ENCODE measurements around the gene PPARA. TPM values are rescaled to one million over a fixed set of nuclear protein-coding genes. Genes with fewer than 3 reads are reported as not detected.

The PPARA gene
- total RNA-seq, 2 experiments from 2014 or later = 16.0 to 22.6 TPM

DNA sequence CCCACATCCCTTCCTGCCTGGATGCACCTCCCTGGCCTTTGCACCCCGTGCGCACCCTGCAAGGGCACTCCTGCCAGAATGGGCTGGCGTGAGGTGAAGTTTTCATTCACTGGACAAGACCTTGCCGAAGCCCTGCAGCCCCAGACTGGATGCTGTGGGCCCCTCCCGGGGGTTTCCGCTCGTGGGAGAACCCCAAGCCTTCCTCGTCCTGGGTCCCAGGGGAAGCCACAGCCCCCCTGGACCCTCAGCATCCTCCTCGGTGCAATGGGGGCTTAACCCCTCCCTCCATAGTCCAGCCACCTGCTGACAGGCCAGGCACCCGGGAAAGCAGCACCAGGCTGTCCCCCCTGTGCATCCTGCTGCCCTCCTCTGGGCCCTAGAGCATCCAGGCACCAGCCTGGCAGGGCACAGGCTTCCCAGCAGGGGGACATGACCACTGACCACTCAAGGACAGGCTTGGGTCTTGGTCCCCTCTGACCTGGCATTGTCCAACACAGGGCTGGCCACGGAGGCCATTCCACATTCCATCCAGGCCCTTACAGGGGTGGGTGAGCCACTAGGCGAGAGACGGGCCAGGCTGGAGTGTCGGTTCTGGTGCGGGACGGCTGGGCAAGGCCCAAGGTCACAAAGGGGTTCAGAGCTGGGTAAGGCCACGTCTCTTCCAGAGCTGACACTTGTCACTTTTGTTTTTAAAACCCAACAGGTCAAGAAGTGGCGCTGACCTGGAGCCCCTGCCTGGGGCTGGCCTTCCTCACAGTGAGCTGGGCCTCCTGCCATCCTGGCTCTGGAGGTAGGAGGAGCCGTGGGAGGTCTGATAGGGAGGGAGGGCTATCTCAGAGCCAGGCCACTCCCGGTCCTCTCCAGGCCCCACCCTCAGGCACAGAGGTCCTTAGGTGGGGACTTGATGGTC, 41.5 kb upstream of the PPARA start:
- DNase-seq = no peak
- Mint-ChIP-seq H3K27me3 (no peaks in the 10 kb centered on the region), H3K36me3 (no peaks in the 10 kb centered on the region), H3K4me1 (no peaks in the 10 kb centered on the region), H3K4me3 (no peak overlapping the region), H3K9me3 (ENCODE audit: low read depth) (no peaks in the 10 kb centered on the region), H3K27ac (no peak overlapping the region)
- ATAC-seq = no peak
- CTCF ChIA-PET = interaction anchor here (1.1 kb wide), 1 partner anchor 103 kb away, joined by 3 read pairs; no protein-coding TSS in a partner anchor

DNA sequence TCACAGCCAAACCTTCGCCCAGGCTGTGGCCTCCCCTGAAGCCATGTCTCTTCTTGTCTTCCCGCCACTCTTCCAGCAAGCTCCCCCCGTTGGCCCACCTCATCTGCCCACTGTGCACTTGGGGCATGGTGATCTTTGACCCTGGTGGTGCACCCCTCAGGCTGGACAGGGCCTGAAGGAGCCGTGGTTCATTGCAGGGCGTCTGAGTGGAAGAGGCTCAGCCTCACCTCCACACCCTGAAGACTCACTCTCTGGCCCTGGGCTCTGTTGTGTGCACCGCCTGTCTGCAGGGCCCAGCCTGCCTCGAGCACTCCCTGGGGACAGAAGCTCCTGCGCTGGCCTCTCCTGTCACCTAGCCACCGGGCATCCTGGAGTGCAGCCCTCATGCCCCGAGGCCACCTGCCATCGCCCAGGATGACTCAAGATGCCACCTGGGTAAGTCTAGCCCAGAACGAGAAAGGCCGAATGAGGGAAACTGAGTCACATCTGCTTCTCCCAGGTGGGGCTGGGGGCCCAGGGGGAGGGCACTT, 40.8 kb upstream of the PPARA start:
- no peaks in the 10 kb centered on the region for H3K27me3 Mint-ChIP-seq
- no peak overlapping the region for H3K27ac Mint-ChIP-seq
- no peaks in the 10 kb centered on the region for H3K9me3 Mint-ChIP-seq (ENCODE audit: low read depth)
- H3K4me1 Mint-ChIP-seq = no peaks in the 10 kb centered on the region
- DNase-seq (no peak), ATAC-seq (no peak)
- no peak overlapping the region for H3K4me3 Mint-ChIP-seq
- CTCF ChIA-PET = interaction anchor here (1.1 kb wide), 1 partner anchor 103 kb away, joined by 3 read pairs; no protein-coding TSS in a partner anchor
- no peaks in the 10 kb centered on the region for H3K36me3 Mint-ChIP-seq

DNA sequence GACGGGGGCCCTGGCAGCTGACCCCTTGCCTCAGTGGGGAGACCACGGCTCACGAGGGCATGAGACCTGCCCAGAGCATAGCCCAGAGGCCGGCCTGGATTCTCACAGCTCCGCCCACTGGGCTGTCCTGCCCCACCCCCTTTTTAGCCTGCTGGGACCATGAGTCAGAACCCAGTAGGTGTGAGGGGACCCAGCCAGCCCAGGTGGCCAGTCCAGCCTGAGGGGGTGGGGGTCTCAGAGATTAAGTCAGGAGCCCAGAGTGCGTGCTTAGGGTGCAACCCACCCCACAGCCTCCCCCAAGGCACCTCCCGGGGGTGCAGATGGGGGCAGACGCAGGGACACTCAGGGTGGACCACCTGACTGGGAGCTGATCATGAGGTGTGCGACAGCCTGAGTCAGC, 40.1 kb upstream of the PPARA start:
- H3K4me1 Mint-ChIP-seq = no peaks in the 10 kb centered on the region
- H3K9me3 Mint-ChIP-seq (ENCODE audit: low read depth) = no peaks in the 10 kb centered on the region
- CTCF ChIA-PET = interaction anchor here (1.0 kb wide), 1 partner anchor 104 kb away, joined by 6 read pairs; no protein-coding TSS in a partner anchor
- no peaks in the 10 kb centered on the region for H3K36me3 Mint-ChIP-seq
- H3K27ac Mint-ChIP-seq = no peak overlapping the region
- ATAC-seq (peak; percentile 21), DNase-seq (no peak)
- no peak overlapping the region for H3K4me3 Mint-ChIP-seq
- H3K27me3 Mint-ChIP-seq = no peaks in the 10 kb centered on the region

DNA sequence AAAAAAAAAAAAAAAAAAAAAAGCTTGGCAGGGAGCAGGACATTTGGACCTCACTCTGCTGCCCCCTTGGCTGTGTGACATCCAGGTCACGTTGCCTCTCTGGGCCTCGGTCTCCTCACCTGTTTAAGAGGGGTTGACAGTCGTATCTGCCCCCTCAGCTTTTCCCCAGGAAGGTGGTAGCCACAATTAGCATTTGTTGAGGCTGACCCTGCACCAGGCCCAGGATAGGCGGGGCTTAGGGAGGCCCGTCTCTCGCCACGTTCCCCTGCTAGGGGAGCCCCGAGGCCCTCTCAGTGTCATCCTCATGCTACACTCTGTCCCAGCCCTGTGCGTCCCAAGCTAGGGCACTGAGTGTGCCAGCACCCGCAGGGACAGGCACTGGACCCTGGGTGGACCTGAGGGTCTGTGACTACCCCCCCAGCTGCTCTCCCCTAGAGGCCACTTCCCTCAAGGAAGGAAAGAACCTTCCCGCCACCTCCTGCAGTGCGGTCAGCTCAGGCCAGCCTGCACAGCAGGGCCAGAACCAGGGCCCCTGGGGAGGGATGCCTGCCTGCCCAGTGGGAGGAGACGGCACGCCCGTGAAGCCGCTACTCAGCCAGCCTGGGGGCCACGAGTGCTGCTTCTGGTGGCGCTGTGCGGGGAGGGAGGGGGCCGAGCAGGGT, 38.5 kb upstream of the PPARA start:
- CTCF ChIA-PET = interaction anchor here (1.2 to 1.3 kb wide), 2 partner anchors 105 to 256 kb away, joined by 3 to 8 read pairs; no protein-coding TSS in a partner anchor
- no peak for ATAC-seq
- peaks cover 3% of the 10 kb centered on the region for H3K4me1 Mint-ChIP-seq
- no peaks in the 10 kb centered on the region for H3K9me3 Mint-ChIP-seq (ENCODE audit: low read depth)
- H3K4me3 Mint-ChIP-seq = no peak overlapping the region
- H3K36me3 Mint-ChIP-seq = no peaks in the 10 kb centered on the region
- no peak for DNase-seq
- no peaks in the 10 kb centered on the region for H3K27me3 Mint-ChIP-seq
- no peak overlapping the region for H3K27ac Mint-ChIP-seq

DNA sequence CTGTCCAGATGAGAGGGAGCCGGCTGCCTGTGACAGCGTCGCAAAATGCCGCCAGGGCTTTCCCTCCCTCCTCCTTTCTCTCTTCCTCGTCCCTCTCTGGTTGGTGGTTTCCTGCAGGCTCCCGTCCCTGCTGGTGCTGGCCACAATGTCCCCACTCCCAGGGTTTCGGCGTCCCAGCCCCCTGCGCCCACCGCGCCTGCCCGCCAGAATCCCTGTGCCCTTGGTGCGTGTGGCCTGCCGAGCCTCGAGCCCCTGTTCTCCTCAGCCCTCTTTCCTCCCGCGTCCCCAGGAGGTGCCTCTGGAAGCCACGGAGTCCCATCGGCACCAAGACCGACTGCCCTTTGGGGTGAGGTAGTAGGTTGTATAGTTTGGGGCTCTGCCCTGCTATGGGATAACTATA, 37.9 kb upstream of the PPARA start:
- Mint-ChIP-seq H3K9me3 (ENCODE audit: low read depth) (no peaks in the 10 kb centered on the region), H3K36me3 (no peaks in the 10 kb centered on the region), H3K4me1 (peaks cover 3% of the 10 kb centered on the region), H3K27ac (no peak overlapping the region), H3K4me3 (no peak overlapping the region), H3K27me3 (no peaks in the 10 kb centered on the region)
- CTCF ChIA-PET = interaction anchor here (1.3 to 10.8 kb wide), 2 partner anchors 105 to 106 kb away, joined by 8 to 223 read pairs; no protein-coding TSS in a partner anchor
- ATAC-seq (no peak), DNase-seq (no peak)

DNA sequence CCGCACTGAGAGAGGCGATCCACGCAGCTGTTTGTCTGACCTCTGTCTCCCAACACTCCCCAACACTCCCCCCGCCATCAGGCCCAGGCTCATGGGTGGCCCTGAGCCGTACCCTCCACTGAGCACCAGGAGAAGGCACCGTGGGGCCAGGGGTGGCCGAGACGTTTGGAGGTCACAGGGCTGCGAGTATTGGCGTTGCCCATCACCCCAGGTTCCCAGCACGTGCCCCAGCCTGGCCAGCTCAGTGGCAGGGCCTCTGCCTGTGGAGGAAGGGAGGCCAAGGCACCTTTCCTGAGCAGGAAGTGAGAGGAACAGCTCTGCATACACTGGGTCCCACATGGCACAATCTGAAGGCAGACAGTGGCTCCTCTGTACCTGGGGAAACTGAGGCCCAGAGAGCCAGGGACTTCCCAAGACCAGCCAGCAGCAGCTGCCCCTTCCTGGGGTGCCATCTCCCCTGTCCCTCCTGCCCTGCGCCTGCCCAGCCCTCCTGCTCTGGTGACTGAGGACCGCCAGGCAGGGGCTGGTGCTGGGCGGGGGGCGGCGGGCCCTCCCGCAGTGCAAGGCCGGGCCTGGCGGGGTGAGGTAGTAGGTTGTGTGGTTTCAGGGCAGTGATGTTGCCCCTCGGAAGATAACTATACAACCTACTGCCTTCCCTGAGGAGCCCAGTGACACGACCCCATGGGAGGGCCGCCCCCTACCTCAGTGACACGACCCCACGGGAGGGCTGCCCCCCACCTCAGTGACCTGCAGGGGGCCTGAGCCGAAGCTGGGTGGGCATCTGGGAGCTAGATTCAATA, 37.0 kb upstream of the PPARA start:
- Mint-ChIP-seq H3K4me3 (no peak overlapping the region), H3K27me3 (no peaks in the 10 kb centered on the region), H3K36me3 (no peaks in the 10 kb centered on the region), H3K9me3 (ENCODE audit: low read depth) (no peaks in the 10 kb centered on the region), H3K4me1 (peaks cover 3% of the 10 kb centered on the region), H3K27ac (no peak overlapping the region)
- no peak for DNase-seq
- CTCF ChIA-PET = interaction anchor here (1.2 to 10.8 kb wide), 4 partner anchors 9 to 118 kb away, joined by 4 to 223 read pairs (median 31); no protein-coding TSS in a partner anchor
- ATAC-seq = no peak

DNA sequence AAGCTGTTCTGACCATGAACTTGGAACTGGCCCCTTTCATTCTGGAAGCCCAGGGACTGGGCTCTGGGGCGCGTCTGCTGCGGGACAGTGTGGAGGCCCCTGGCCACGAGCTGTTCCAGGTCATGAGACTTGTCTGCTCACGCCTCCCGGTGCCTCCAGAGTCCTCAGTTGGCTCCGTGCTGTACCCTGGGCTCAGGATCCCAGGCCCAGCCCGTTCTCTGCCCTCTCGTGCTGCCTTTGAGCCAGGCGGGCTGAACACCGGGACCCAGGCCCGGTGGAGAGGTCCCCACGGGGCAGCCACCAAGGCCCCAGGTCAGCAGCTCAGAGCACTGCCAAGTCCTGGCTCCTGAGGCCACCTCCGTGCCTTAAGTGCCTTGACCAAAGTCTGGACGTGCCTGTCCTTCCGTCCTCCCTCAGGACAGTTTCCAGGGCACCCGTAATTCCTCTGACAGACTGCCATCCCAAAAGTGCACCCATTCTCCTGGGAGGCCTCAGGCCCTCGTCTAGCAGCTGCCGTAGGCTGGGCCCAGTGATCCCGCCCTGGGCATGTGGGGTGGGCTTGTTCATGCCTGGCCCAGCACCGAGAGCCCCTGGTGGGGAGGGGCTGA, 36.3 kb upstream of the PPARA start:
- DNase-seq (no peak), ATAC-seq (no peak)
- no peaks in the 10 kb centered on the region for H3K27me3 Mint-ChIP-seq
- no peaks in the 10 kb centered on the region for H3K36me3 Mint-ChIP-seq
- H3K27ac Mint-ChIP-seq = no peak overlapping the region
- H3K4me3 Mint-ChIP-seq = no peak overlapping the region
- no peaks in the 10 kb centered on the region for H3K9me3 Mint-ChIP-seq (ENCODE audit: low read depth)
- CTCF ChIA-PET = interaction anchor here (1.2 to 10.8 kb wide), 4 partner anchors 9 to 119 kb away, joined by 4 to 223 read pairs (median 31); no protein-coding TSS in a partner anchor
- H3K4me1 Mint-ChIP-seq = peaks cover 3% of the 10 kb centered on the region

DNA sequence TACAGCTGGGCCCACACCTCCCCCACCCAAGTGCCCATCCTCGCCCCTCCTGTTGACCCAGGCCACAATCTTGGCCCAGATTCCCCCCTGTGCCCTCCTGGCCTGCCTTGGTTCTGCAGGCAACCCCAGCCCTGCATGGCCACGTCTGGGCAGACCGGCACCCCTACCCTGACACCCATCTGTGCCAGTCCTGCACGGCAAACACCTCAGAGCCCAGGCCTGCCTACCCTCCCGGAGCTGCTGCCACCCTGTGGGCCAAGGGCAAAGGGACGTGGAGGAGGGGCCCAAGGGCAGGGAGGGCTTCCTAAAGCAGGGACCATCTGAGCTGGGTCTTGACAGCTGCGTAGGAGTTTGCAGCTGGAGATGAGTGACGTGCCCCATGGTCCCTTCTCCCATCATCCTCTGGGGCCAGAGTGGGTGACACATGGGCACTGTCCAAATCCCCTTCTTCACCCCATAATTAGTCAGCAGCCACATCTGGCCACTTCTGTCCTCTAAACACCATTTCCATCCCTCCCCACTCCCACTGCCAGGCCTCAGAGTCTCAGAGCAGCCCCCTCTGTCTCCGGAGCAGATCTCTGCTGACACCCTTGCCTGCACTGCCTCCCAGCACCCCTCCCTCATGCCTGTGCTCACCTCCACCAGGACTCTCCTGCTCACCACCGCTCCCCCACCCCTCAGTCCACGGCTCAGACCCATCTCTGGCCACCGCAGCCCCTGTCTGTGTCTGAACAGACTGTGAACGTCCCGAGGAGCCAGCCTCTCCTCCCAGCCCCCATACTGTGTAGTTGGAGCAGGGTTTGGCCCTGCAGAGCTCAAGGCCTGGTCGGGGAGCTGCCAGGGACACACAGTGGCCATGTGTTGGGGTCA, 35.6 kb upstream of the PPARA start:
- ATAC-seq (no peak), DNase-seq (no peak)
- CTCF ChIA-PET = interaction anchor here (0.6 to 10.8 kb wide), 7 partner anchors 86 to 706 kb away, joined by 3 to 223 read pairs (median 13); no protein-coding TSS in a partner anchor
- H3K27ac Mint-ChIP-seq = no peak overlapping the region
- H3K4me1 Mint-ChIP-seq = peaks cover 3% of the 10 kb centered on the region
- H3K36me3 Mint-ChIP-seq = no peaks in the 10 kb centered on the region
- H3K27me3 Mint-ChIP-seq = no peaks in the 10 kb centered on the region
- H3K4me3 Mint-ChIP-seq = no peak overlapping the region
- H3K9me3 Mint-ChIP-seq (ENCODE audit: low read depth) = no peaks in the 10 kb centered on the region

DNA sequence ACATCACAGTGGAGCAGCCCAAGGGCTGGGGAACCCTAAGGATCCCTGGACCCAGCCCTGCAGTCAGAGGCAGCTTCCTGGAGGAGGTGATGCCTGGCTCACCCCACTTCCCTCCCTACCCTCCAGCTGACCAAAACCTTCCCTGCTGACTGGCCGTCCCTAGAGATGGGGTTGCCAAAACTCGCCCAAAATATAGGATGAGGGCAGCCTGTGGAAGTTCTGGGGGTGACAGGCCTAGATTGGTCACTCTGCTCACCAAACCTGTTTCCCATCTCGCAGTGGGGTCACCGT, 35.0 kb upstream of the PPARA start:
- peaks cover 3% of the 10 kb centered on the region for H3K4me1 Mint-ChIP-seq
- CTCF ChIA-PET = interaction anchor here (0.6 to 10.8 kb wide), 7 partner anchors 86 to 705 kb away, joined by 3 to 223 read pairs (median 13); no protein-coding TSS in a partner anchor
- ATAC-seq = no peak

DNA sequence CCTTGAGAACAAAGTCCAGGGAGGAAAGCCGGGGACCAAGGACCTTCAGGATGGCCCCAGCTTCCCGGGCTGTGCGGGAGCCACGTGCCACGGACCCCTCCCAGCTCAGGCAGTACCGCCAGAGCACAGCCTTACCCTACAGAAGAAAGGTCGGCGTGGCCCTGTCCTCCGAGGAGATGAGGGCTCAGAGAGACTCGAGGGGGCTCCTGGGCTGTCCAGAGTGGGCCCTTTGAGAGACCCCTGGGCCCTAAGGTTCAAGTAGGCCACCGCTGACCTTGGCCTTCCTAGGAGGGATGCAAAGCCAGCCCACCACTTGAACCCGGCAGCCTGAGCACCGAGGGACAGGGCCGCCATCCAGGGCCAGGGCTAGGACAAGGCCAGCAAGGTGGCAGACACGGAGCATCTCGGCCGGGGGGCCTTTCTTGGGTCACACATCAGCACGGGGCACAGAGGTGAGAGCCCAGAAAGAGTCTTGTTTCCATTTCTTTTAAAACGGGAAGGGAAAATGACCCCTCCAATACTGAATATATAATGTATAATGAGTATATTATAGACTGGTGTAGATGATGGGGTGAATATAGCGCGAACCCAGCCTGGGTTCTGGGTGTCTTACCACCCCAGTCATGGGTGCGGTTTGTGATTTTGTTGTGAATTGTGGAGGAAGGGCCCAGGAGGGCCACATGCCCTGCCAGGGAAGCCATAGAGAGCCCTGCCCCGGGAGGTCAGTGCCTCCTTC, 34.4 kb upstream of the PPARA start:
- Mint-ChIP-seq H3K27ac (no peak overlapping the region), H3K4me3 (no peak overlapping the region), H3K9me3 (ENCODE audit: low read depth) (no peaks in the 10 kb centered on the region), H3K4me1 (peaks cover 3% of the 10 kb centered on the region), H3K27me3 (no peaks in the 10 kb centered on the region), H3K36me3 (no peaks in the 10 kb centered on the region)
- ATAC-seq = no peak
- CTCF ChIA-PET = interaction anchor here (0.6 to 10.8 kb wide), 23 partner anchors 13 to 705 kb away, joined by 3 to 223 read pairs (median 4); partner anchors contain the start of gene TTC38
- no peak for DNase-seq

More for the DNA sequence above, 35.0 kb upstream of the PPARA start:
- DNase-seq = no peak
- no peaks in the 10 kb centered on the region for H3K36me3 Mint-ChIP-seq
- no peaks in the 10 kb centered on the region for H3K9me3 Mint-ChIP-seq (ENCODE audit: low read depth)
- H3K27ac Mint-ChIP-seq = no peak overlapping the region
- no peaks in the 10 kb centered on the region for H3K27me3 Mint-ChIP-seq
- H3K4me3 Mint-ChIP-seq = no peak overlapping the region

DNA sequence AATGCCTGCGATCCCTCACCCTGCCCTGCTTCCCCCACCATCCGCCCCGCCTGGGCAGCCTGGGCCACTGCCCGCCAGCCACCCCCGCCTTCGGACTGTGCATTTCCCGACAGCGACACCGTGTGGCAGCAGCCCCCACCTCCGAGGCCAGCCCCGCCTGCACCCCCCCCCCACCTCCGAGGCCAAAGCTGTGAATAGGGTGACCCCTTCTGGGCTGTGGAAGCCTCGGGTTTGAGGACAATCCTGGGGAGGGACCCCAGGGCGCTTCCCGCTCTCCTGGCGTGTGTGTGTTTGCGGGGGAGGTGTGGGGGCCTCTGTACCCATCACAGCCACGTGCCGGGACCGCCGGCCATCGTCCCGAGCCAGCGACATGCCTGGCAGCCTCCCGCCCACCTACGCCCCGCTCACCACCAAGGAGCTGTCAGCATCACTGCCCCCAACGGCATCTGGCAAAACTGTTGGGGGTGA, 33.8 kb upstream of the PPARA start:
- Mint-ChIP-seq H3K36me3 (no peaks in the 10 kb centered on the region), H3K27me3 (no peaks in the 10 kb centered on the region), H3K9me3 (ENCODE audit: low read depth) (no peaks in the 10 kb centered on the region), H3K27ac (no peak overlapping the region), H3K4me3 (no peak overlapping the region), H3K4me1 (peaks cover 3% of the 10 kb centered on the region)
- CTCF ChIA-PET = interaction anchor here (0.7 to 10.8 kb wide), 33 partner anchors 8 to 447 kb away, joined by 3 to 223 read pairs (median 4); partner anchors contain the start of genes TRMU and TTC38
- DNase-seq (peak; percentile 89), ATAC-seq (peak; percentile 93)
